GM18520 (cell line): ENCODE results near the gene NEUROD1.
A peak's percentile ranks its signal among the peaks of the same experiment; 100 is the strongest.

ENCODE experiments used
- ATAC-seq: cut with Tn5 transposase; IDR thresholded peaks from one replicate; pipeline ENCODE4 v1.9.1; 2021; ENCODE audit not compliant: unreplicated experiment

NEUROD1 gene

GRCh38 chr2:181680937-181681811 lies 857 bp upstream of the NEUROD1 start:
- no peak for ATAC-seq

DNA sequence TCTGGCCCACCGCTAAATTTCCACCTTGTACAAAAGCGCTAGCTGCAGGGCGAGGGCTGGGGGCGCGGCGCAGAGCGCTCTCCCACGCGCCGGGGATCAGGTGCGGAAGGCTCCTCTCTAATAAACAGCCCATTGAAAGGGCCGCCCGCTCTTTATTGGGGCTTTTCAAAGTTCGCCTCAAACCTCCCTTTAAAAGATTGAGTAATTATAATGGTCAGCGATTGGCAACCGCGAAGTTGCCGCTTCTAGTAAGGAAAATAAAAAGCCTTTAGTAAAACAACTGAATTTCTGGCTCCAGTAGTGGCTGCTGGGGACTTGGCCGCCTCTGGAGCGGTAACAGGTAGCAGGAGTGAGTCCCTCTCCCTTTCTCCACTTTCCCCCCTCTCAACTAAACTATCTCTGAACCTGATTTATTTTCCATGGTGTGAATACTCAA lies 755 bp downstream of the NEUROD1 start:
- ATAC-seq, result no peak

GRCh38 chr2:181678861-181679543 lies 1.3 kb downstream of the NEUROD1 start:
- no peak for ATAC-seq

- no peak for ATAC-seq
Observed at GRCh38 chr2:181677912-181678586, 2.3 kb downstream of the NEUROD1 start.

DNA sequence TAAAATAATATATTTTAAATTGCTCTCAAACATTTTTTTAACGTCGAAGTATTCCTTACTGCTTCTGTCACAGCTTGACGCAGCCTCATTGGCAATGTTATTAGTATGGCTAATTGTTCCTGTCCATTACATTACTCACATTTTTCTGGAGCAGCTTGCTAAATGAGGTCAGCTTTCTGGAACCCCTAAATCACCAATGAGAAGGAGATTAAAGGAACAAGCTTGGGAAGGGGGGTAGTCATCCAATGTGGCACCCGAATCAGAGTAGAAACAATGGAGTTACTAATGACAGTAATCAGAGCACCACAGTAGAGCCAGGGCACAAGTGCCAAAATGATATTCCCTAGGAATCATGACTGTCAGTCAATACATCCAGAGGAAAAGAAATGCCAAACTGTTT lies 5.1 kb downstream of the NEUROD1 start:
- ATAC-seq, result no peak

DNA sequence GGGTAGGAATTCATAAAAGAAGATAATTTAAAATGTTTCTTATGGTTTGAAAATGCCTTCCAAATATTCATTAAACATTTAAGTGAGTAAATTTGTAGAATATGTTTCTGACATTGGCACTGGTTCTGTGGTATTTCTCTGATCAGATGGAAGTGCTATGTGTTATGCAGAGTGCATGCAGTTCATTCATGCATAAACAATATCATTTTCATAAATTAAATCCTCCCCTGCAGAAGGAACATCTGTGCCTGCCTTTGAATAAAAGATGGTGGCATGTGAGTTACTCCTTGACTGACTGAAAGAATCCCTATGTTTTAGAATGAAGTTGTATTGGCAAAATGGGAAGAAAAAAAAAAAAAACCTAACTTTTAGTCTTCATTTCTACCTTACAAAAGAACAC lies 5.9 kb downstream of the NEUROD1 start:
- no peak for ATAC-seq

DNA sequence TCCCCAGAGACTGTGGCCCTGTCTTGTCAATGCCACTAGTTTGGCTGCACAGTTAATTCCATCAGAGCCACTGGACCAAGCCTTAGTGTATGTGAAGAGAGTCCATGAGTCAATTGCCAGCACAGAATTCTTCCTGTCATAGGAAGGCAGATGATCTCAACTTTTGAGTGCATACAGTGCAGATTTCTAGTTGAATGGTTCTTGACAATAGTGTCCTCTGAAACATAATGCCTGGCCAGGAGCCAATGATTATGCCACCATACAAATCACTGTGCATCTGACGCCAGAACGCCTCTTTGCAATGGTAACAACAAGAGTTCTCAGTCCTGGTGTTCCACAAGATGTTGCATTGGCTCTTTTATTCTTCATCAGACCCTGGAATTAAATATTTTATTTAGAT lies 7.1 kb downstream of the NEUROD1 start:
- no peak for ATAC-seq

DNA sequence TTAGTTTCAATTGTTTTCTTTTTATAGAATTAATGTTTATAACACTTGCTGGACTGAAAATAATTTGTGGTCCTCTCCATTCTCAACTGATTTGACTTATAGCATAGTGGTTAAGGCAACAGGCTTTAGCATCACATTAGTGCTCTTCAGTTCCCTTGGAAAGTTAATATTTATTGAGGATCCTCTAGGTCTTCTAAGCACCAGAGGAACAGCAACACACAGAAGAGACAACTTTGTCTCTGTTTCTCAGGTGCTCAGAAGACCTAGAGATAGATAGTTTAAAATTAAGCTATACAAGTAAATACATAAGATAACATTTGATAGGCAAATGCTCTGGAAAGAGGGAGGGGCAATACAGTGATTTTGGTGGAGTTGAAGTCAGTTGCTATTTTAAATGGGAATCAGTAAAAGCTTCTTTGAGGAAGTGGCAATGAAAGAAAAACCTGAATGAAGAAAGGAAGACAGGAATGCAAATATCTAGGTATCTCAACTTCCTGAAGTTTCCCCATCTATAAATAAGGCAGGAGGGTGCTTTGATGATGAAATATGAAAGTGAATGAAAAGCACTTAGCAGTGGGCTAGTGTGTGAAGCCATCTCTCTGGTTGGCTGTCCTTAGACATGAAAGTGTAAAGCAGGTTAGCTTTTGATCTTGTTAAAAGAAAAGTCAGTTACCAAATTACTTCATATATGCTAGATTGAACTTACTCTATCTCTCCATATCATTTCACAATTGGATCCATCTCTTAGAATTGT lies 7.9 kb downstream of the NEUROD1 start:
- peak; percentile 82 for ATAC-seq

DNA sequence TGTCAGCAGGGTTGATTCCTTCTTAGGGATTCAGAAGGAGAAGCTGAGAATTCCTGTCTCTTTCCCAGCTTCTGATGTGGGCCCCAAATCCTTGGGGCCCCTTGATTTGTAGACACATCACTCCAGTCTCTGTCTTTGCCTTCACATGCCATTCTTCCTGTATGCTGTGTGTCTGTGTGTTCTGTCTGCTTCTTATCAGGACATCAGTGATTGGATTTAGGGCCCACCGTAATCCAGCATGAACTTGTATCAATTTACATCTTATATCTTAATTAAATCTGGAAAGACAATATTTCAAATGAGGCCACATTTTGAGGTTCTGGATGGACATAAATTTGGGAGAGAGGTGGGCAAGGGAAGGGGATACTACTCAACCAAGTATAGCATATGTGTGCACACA lies 9.7 kb downstream of the NEUROD1 start:
- no peak for ATAC-seq

- no peak for ATAC-seq
Observed at GRCh38 chr2:181667234-181667633, 13.1 kb downstream of the NEUROD1 start.

GRCh38 chr2:181662287-181662686 lies 18.0 kb downstream of the NEUROD1 start:
- no peak for ATAC-seq

GRCh38 chr2:181660181-181660580 lies 20.1 kb downstream of the NEUROD1 start:
- ATAC-seq, result no peak

DNA sequence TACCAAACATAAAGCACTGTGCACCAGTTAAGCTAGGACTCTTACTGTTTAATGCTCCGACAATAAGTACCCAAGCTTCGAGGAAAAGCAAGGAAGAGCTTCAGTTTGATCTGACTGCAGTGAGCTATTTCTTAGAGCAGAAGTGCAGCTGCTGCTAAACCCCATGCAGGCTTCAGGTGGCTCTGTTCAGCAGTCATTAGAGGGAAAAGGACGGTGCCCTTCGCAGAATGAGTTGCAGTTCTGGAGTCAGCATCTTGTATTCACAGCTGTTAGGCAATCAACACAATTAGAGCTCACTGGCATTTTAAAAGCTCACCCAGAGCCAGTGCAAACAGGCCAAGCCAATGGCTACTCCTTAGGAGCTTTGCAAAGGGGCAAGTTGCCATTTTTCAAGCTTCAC lies 21.9 kb downstream of the NEUROD1 start:
- ATAC-seq, result no peak

- ATAC-seq, result no peak
Observed at GRCh38 chr2:181657379-181657778, 22.9 kb downstream of the NEUROD1 start.

DNA sequence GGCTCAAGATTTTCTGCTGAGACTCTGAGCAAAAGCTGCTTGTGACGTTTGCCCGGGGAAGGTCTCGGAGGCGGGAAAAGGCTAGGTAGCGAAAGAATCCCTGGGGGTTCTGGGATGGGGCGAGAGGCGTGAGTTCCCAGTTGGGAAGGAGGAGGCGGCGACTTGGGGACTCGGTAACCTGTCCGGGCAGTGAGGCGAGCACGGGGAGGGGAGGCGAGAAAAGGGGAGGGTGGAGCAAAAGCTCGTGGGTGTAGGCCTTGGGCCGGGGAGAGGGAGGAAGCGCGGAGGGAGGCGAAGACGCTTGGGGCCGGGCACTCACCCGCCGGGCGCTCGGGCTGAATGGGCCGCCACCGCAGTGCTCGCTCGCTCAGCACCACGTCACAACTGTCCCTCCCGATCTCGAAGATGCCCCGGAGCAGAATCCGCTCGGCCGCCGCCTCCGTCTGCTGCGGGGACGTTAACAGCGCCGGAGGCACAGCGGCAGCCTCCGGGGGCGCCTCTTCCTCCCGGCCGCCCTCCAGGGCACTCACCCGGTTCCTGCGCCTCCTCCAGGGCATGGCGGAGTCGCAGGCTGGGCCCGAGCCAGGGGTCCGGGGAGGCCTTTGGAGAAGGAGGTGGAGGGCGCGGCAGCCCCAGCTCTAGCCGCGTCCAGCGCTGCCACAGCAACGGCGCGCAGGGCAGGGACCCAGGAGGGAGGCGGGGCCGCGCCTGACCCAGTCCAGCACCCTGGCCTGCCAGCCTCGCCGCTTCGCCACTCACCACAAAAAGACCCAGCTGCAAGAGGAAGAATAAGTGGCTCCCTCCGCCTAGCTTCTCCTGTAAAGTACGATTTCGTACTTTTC lies 23.6 kb downstream of the NEUROD1 start, which contains the start of gene CERKL:
Gene CERKL, minus strand, starts transcription at position 656 of the 842 bp plus-strand sequence. Its CDS starts 99 bp downstream, at position 557.
- peak; percentile 79 for ATAC-seq

GRCh38 chr2:181655519-181655918 lies 24.8 kb downstream of the NEUROD1 start:
- ATAC-seq, result no peak

DNA sequence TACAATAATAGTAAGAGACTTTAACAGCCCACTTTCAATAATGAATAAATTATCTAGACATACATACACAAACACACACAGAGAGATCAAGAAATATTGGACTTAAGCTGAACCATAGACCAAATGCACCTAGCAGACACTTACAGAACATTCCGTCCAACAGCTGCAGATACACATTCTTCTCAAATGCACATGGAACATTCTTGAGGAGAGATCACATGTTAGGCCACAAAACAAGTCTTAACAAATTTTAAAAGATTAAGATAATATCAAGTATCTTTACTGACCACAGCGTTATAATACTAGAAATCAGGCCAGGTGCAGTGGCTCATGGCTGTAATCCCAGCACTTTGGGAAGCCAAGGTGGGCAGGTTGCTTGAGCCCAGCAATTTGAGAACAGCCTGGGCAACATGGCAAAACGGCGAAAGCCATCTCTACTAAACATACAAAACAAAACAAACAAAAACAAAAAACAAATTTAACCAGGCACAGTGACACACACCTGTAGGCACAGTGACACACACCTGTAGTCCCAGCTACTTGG lies 30.8 kb downstream of the NEUROD1 start:
- no peak for ATAC-seq

DNA sequence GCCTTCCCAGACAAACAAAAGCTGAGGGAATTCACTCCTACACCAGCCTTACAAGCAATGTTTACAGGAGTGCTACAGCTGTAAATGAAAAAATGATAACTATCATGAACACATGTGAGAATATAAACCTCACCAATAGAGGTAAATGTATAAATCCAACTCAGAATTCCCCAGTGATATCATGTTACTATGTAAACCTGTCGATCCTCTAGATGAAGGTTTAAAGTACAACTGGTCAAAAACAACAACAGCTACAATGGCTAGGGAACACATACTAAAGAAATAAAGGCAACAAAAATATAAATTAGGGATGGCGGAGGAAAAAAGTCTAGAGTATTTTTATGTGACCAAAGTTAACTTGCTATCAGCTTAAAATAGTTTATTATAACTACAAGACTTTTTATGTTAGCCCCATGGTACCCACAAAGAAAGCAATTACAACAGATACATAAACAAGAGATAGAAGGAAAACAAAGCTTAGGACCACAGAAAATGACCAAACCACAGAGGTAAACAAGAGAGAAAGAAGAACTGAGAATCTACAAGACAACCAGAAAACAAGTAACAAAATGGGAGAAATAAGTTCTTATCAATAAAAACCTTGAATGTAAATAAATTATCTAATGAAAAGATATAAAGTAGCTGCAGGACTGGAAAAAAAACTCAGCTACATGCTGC lies 31.7 kb downstream of the NEUROD1 start:
- ATAC-seq, result no peak

- ATAC-seq, result peak; percentile 58
Observed at GRCh38 chr2:181646415-181646987, 33.8 kb downstream of the NEUROD1 start.
